Measurements from ENCODE around the gene MED15.

Gene MED15

DNA sequence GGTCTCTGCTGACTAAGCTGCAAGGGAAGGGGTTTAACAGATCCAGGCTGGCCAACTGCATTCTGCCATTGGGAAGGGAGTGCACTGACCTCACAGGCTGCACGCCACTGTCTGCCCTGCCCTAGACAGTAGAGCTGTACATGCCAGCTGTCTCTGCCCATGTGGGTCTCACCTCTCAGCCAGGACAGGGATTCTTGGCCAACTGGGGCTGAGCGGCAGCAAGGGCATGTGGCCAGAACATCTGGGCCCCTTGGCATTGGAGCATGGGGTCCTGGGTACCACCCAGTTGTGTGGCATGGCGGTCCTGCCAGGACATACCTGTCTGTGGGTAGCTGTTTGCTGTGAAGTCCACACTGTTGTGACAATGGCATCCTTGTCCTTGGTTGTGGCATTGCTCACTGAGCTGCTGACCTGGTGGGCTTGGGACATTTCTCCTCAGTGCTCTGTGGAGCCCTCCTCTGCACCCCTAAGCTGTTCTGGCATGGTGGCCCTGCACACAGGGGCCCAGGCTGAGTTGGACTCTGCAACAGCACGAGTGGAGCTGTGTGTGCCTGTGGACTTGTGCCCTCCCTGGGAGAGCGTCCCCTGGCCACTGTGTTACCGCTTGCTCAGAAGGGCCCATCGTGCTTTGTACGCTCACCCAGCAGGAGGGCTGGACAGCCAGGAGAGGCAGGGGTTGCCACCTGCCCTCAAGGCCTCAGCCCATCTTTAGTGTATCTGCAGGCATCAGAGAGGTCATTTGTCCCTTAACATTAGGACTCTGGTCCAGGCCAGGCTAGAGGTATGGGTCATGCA is 46.7 kb downstream of the MED15 start:
- DNase-seq: no peak

- no peak for DNase-seq
Measured at GRCh38 chr22:20554824-20555223, 47.4 kb downstream of the MED15 start.

GRCh38 chr22:20558534-20558933 is 51.1 kb downstream of the MED15 start:
- no peak for DNase-seq

GRCh38 chr22:20559174-20559760 is 51.9 kb downstream of the MED15 start:
- DNase-seq: no peak

DNA sequence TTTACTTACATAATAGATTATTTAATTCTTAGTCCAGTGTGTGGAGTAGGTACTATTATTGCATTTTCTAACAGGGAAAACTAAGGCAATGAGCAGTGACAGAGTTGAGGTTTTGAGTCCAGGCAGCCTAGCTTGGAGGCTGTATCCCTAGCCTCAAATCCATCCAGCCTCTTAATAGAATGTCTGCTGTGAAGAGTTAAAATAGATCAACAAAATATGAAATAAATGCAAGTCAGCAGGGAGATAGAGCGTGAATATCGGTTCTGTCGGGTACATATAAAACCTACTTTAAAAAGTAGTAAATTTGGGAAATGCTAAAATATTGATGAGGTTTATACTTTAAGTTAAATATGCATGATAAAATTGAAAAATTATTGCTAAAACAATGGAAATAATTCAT is 53.3 kb downstream of the MED15 start:
- DNase-seq: no peak

DNA sequence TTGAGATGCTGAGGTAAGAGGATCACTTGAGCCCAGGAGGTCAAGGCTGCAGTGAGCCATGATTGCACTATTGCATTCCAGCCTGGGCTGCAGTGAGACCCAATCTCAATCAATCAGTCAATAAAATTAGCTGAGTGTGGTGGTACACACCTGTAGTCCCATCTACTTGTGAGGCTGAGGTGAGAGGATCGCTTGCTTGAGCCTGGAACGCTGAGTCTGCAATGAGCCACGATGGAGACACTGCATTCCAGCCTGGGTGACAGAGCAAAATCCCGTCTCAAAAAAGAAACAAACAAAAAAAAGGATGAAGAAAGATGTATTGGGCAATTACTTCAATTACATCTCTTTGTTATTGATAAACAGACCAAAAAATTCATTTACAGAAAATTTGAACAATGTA is 54.5 kb downstream of the MED15 start:
- DNase-seq: no peak

- DNase-seq: no peak
Measured at GRCh38 chr22:20562607-20563465, 55.4 kb downstream of the MED15 start.

GRCh38 chr22:20563466-20563906 is 56.1 kb downstream of the MED15 start:
- DNase-seq: no peak

- no peak for DNase-seq
Measured at GRCh38 chr22:20563941-20564371, 56.5 kb downstream of the MED15 start.

GRCh38 chr22:20565079-20565734 is 57.8 kb downstream of the MED15 start:
- DNase-seq: no peak

- no peak for DNase-seq
Measured at GRCh38 chr22:20565761-20566160, 58.4 kb downstream of the MED15 start.

DNA sequence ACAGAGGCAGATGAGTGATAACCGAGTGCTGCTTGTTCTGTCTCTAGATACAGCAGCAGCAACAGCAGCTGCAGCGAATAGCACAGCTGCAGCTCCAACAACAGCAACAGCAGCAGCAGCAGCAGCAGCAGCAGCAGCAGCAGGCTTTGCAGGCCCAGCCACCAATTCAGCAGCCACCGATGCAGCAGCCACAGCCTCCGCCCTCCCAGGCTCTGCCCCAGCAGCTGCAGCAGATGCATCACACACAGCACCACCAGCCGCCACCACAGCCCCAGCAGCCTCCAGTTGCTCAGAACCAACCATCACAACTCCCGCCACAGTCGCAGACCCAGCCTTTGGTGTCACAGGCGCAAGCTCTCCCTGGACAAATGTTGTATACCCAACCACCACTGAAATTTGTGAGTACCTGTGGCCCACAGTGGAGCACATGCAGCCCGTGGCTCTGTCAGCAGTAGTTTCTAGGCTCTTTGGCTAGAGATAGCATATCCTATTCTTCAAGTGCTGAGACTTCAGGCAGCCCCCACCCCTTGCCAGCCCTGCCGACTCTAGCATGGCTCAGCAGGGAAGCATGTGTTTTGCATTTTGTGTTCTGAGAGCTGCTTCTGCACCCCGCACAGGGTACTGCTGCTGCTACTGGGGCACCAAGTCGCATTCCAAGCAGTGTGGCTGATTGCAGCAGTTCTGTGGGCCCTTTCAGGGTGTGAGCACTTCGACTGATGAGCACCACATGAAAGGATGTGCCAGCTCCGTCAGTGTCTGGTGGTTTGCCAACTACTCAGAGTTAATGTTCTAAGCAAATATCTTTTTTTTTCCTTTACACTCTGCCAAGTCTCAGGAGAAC is 59.2 kb downstream of the MED15 start:
- peak; percentile 82 for DNase-seq

DNA sequence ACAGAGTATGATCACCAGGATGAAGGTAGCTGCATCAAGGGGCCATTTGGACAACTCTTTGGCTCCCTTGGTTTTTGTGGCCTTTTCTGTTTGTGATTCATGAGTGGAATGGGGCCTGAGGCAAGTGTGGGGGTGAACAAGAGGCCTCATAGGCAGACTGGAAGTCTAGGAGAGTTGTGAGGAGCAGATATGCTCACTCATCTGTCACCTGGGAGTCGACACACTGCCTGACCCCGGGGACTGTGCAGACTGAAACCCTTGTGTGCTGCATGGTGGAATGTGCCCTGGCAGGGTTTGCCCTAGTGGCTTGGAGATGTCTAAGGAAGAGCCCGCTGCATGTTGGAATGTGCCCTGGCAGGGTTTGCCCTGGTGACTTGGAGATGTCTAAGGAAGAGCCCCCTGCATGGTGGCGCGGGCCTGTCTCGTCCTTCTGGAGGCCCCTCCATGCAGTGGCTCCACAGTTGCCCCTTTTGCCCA is 60.0 kb downstream of the MED15 start:
- no peak for DNase-seq

GRCh38 chr22:20567993-20568417 is 60.6 kb downstream of the MED15 start:
- no peak for DNase-seq

DNA sequence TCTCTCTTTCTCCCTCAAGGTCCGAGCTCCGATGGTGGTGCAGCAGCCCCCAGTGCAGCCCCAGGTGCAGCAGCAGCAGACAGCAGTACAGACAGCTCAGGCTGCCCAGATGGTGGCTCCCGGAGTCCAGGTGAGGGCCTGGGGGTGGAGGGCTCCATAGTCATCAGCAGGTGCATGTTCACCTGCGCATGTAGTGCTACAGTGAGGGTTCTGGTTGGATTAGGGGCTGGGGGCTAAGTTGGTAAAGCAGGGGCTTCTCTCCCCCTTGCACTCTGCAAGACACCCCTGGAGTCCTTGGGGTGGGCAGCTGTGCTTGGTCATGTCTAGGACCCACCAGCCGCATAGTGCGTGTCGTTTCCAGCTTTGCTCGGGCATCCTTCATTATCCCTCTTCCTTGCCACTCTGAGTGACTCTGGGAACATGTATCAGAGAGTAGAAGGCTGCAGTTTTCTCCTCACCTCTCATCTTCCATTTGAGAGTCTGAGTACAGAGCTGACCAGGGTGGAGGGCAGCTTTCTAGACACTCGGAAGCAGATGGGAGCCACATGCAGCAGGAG is 61.2 kb downstream of the MED15 start:
- no peak for DNase-seq

DNA sequence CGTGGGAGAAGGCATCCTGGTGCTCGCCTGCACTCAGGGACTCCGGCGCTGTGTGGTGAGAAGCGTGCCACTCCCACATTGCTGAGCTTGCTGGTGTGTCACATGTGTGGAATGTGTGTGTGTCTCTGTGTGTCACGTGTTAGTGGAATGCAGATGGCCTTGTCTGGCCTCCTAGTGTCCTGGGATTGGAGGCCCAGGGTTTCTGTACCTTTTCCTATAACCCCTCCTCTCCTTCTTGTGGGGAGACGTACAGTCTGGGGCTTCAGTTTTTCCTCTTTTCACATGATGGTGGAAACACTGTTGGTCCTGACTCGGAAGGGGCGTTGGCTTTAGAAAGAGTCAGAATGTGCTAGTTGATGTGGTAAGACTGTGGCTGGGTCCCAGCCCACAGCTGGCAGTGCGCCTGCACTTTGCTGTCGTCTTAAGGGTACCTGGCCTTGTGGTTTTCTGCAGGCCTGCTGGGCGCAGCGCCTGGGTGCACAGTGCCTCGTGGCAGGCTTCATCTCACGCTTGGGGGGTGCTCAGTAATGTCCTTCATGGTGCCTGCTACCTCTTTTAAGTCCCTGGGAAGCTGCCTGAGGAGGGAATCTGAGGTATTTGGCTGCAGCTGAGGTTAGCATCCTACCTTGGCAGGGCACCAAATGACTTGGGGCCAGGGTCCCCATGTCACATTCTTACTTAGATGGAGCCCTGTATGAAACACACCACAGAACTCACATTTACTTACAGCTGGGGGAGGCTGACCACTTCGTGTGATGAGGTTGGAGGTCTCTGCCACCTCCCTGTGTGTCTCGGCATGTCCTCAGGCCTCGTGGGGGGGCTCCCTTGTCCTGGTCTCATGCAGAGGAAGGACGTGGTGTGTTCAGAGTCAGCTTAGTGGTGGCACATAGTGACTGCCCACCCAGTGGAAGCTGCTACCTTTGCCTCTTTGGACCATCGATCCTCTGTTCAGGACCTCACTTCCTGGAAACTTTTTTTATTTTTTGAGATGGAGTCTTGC is 61.9 kb downstream of the MED15 start:
- peak; percentile 81 for DNase-seq

- no peak for DNase-seq
Measured at GRCh38 chr22:20571078-20571503, 63.7 kb downstream of the MED15 start.

GRCh38 chr22:20571531-20572007 is 64.2 kb downstream of the MED15 start:
- peak; percentile 48 for DNase-seq

DNA sequence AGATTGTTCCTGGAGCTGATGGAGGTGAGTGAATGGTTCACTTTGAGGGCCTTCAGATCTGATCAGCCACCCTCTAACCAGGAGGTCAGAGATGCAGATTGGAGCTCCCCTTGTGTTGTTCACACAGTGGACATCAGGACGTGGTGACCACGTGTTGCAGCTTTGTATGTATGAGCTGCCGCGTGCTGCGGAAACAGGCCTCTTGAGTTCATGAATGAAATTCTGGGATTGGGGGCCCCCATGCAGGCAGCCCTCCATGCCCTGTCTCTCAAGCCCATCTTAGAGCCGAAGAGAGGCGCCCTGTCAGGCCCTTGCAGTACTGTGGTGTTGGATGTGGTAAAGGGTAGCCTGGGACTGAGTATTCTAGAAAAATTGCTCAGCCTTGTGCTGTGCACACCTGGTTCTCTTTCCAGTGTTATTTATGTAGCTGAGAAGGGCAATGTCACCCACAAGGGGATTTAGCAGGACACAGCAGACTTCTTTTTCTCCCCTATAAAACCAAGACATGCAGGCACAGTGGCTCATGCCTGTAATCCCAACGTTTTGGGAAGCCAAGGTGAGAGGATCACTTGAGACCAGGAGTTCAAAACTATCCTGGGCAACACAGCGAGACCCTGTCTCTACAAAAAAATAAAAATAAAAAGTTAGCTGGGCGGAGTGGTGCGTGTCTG is 64.9 kb downstream of the MED15 start:
- DNase-seq: no peak
